Measurements from ENCODE around the gene ATP7A.
A peak's percentile ranks its signal among the peaks of the same experiment; 100 is the strongest.
"Not testable (repeated sequence)": the region's sequence is repeated elsewhere in the genome, so short reads cannot be mapped to it uniquely, and the experiment has no call there.

The ATP7A gene

DNA sequence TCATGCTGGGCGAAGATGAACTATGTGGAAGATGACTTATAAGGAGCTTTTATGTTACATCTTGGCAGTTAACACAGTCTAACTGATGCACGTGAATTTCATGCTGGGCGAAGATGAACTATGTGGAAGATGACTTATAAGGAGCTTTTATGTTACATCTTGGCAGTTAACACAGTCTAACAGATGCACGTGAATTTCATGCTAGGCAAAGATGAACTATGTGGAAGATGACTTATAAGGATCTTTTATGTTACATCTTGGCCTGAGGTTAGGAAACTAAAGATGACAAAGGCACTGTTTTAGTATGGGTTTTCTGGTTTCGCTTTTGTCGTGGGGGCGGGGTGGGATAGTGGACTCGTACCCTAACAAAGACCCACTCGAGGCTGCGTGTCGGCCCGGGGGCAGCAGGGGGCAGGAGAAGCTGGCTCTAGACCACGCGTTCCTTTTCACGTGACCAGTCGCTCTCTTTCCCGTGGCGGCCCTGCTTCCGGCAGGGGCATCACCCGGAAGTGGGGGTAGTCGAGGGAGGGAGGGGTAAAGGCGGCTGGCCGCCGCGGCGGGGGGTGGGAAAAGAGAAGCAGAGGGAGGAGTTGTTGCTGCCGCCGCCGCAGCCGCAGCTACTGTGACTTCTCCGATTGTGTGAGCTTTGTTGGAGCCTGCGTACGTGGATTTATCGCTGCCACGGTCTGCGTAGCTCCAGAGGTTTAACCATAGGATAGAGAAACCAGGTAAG, at the start of gene ATP7A:
TSS of gene ATP7A (plus strand) at position 586 of the 733 bp plus-strand sequence. CDS start 60,949 bp downstream, outside the sequence.
- peak; percentile 90 for DNase-seq (ENCODE audit: low read depth)

- DNase-seq (ENCODE audit: low read depth) = no peak
Observed at GRCh38 chrX:77875372-77875771, 35.1 kb upstream of the ATP7A start.

DNA sequence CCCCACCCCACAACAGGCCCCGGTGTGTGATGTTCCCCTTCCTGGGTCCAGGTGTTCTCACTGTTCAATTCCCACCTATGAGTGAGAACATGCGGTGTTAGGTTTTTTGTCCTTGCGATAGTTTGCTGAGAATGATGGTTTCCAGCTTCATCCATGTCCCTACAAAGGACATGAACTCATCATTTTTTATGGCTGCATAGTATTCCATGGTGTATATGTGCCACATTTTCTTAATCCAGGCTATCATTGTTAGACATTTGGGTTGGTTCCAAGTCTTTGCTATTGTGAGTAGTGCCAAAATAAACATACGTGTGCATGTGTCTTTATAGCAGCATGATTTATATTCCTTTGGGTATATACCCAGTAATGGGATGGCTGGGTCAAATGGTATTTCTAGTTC, 29.1 kb upstream of the ATP7A start:
- DNase-seq (ENCODE audit: low read depth) = not testable (repeated sequence)

GRCh38 chrX:77892887-77893286, 17.6 kb upstream of the ATP7A start:
- DNase-seq (ENCODE audit: low read depth) = no peak

- no peak for DNase-seq (ENCODE audit: low read depth)
Observed at GRCh38 chrX:77893713-77894112, 16.8 kb upstream of the ATP7A start.

- peak; percentile 96 for DNase-seq (ENCODE audit: low read depth)
Observed at GRCh38 chrX:77894921-77895886, 15.3 kb upstream of the ATP7A start, which contains the start of gene MAGT1. TSS of gene MAGT1 (minus strand) at chrX:77895435. CDS start at chrX:77895410, 25 bp downstream.

- peak; percentile 97 for DNase-seq (ENCODE audit: low read depth)
Observed at GRCh38 chrX:77899081-77899828, 11.2 kb upstream of the ATP7A start, which contains the start of gene COX7B. TSS of gene COX7B (plus strand) at chrX:77899468. CDS start at chrX:77899554, 86 bp downstream.

GRCh38 chrX:77900688-77901087, 9.8 kb upstream of the ATP7A start:
- DNase-seq (ENCODE audit: low read depth) = no peak

- DNase-seq (ENCODE audit: low read depth) = no peak
Observed at GRCh38 chrX:77901506-77901905, 9.0 kb upstream of the ATP7A start.

- no peak for DNase-seq (ENCODE audit: low read depth)
Observed at GRCh38 chrX:77917294-77917933, 6.9 kb downstream of the ATP7A start.

DNA sequence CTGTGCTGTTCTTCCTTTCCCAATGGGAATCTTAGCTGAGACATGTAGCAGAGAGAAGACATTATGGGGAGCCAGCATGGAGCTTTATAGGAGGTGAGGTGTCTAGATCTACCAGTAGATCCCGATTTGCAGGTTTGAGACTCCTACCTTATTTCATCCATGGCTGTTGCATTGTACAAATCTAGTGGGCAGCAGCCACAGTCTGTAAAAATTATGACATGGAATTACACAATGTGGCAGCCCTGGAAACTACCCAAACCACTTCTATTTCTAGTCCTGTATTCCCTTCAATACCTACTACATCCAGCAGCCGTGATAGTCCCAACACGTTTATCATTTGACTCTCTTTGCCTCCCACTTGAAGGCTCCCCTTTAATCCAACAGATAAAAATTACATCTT, 8.1 kb downstream of the ATP7A start:
- DNase-seq (ENCODE audit: low read depth) = no peak

DNA sequence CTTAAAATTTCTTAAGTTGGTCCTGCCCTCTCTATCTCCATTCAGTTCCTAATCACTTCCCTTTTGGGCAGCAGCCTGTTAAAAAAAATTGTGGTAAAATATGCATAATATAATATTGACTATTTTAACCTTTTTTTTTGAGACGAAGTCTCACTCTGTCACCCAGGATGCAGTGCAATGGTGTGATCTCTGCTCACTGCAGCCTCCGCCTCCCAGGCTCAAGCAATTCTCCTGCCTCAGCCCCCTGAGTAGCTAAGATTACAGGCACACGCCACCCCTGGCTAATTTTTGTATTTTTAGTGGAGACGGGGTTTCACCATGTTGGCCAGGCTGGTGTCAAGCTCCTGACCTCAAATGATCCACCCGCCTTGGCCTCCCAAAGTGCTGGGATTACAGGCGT, 8.9 kb downstream of the ATP7A start:
- not testable (repeated sequence) for DNase-seq (ENCODE audit: low read depth)

DNA sequence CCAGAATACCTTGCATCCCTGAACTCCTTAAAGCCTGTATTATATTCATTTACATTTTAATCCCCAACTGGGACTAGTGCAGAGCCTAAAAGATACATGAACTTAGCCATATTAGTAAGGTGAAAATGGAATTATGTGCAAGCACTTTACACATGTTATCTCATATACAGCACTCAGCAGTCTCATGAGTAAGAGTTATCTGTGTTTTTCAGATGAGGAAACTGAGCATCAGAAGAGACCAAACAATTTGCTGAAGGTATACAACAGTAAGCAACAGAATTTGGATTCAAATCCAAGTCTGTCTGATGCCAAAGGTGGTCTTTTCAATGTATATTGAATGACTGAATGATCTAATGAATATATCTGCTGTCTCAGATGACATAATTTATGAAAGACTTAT, 12.3 kb downstream of the ATP7A start:
- no peak for DNase-seq (ENCODE audit: low read depth)

DNA sequence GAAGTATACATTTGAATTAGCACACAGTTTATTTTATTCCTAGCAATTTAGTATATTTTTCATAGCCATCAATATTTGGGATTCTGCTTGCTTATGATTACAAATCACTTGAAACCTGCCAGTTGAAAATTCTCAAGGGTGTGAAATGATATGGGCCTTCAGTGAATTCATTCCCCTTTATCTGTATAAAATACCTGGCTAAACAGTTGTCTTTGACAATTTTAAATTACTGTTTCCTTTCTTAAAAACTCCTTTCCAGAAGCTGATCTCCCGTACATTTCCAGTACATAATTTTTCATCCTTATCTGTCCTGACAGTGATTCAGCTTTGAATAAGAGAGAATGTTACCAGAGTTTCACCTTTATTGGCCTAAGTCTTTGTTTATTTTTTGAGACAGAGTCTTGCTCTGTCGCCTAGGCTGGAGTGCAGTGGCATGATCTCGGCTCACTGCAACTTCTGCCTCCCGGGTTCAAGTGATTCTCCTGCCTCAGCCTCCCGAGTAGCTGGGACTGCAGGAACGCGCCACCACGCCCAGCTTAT, 13.9 kb downstream of the ATP7A start:
- no peak for DNase-seq (ENCODE audit: low read depth)

GRCh38 chrX:77925764-77926163, 15.3 kb downstream of the ATP7A start:
- no peak for DNase-seq (ENCODE audit: low read depth)

DNA sequence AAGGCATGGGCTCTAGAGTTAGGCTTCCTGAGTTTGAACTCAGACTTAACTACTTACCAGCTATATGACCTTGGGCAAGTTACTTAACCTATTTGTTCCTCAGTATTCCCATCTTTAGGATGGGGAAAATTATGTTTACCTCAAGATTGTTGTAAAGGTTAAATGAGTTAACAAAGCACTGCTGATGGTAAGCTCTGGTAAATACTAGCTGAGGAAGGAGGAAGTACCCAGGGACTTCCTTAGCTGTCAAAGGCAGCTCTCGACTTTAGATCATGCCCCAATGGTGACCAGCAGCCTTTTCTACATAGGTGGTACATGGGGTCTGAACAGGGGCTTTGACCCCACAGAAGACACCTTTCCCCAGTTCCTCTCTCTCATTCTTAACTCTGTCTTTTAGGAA, 20.1 kb downstream of the ATP7A start:
- DNase-seq (ENCODE audit: low read depth) = no peak

GRCh38 chrX:77935886-77936285, 25.4 kb downstream of the ATP7A start:
- DNase-seq (ENCODE audit: low read depth) = no peak

- DNase-seq (ENCODE audit: low read depth) = no peak
Observed at GRCh38 chrX:77936299-77936698, 25.8 kb downstream of the ATP7A start.

GRCh38 chrX:77937291-77937690, 26.8 kb downstream of the ATP7A start:
- DNase-seq (ENCODE audit: low read depth) = peak; percentile 78

GRCh38 chrX:77938083-77938680, 27.7 kb downstream of the ATP7A start:
- no peak for DNase-seq (ENCODE audit: low read depth)

- DNase-seq (ENCODE audit: low read depth) = not testable (repeated sequence)
Observed at GRCh38 chrX:77945031-77945430, 34.5 kb downstream of the ATP7A start.

All from ELR (cell line).